OCI-LY7 (cell line): ENCODE measurements around the gene HTR3D.

ENCODE experiments used
- CTCF ChIP-seq: fragments of 200-600 bp; sonication (generic); conservative IDR thresholded peaks from 2 replicates; pipeline ENCODE4 v1.5.1; 2014; ENCODE audit warnings: mild to moderate bottlenecking, antibody characterized with exemption, low read length, moderate library complexity, mixed read lengths
- EZH2phosphoT487 ChIP-seq: fragments of 200-600 bp; sonication (generic); IDR thresholded peaks from 2 replicates; pipeline ENCODE4 v1.6.1; 2018; ENCODE audit warnings: low read depth, borderline replicate concordance, mild to moderate bottlenecking, mixed run types, antibody characterized with exemption, low read length, moderate library complexity, mixed read lengths

GRCh38 chr3:184015381-184016019, 16.0 kb upstream of the HTR3D start:
- no peak for TF ChIP-seq CTCF
- TF ChIP-seq EZH2phosphoT487 = no peak
